HUES6 (cell line): ENCODE results near the gene SSTR4.

Experiments used
- H3K27ac ChIP-seq: 2 replicates; pipeline ENCODE4 v1.7.0; 2013; ENCODE audit warnings: low read depth, mild to moderate bottlenecking, low read length, inconsistent platforms
- H3K27me3 ChIP-seq: 2 replicates; pipeline ENCODE4 v1.6.1; 2013; ENCODE audit warnings: low read length; ENCODE audit not compliant: control insufficient read depth, insufficient read depth
- H3K36me3 ChIP-seq: 2 replicates; pipeline ENCODE4 v1.6.1; 2013; ENCODE audit warnings: low read length; ENCODE audit not compliant: control insufficient read depth, insufficient read depth
- H3K4me1 ChIP-seq: 2 replicates; pipeline ENCODE4 v1.6.1; 2013; ENCODE audit warnings: low read length; ENCODE audit not compliant: control insufficient read depth, insufficient read depth
- H3K4me3 ChIP-seq: 2 replicates; pipeline ENCODE4 v1.5.1; 2013; ENCODE audit warnings: low read depth, low read length
- H3K9ac ChIP-seq: one replicate; pipeline ENCODE4 v1.6.1; 2013; ENCODE audit warnings: mild to moderate bottlenecking, low read length
- H3K9me3 ChIP-seq: 2 replicates; pipeline ENCODE4 v1.6.1; 2013; ENCODE audit warnings: low read depth, low read length; ENCODE audit not compliant: control insufficient read depth, insufficient read depth

Gene SSTR4

DNA sequence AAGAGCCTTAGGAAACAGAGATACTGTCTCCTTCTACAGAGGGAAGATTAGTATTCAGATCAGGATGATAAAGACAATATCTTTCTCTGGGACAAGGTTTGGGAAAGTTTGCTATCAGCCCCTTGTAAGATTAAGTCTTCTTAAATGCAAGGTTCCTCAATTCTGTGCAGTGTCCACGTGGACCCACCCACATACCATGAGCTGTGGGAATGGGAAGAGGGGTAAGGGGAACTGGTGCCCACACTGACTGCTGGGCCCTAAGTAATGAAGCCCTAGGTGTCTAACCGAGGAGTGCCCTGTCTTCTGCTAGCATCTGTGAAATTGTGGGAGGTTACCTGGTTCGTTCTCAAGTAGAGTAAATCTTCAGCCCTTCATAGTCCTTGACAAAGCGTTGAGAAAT is 5.8 kb upstream of the SSTR4 start:
- Histone ChIP-seq H3K9ac (no peak overlapping the region), H3K36me3 (no peaks in the 10 kb centered on the region), H3K4me1 (peaks cover 3% of the 10 kb centered on the region; the same call in 1 of the 2 replicates), H3K9me3 (no peaks in the 10 kb centered on the region), H3K27me3 (peaks cover 32% of the 10 kb centered on the region), H3K27ac (no peak overlapping the region), H3K4me3 (no peak overlapping the region)

GRCh38 chr20:23031346-23031745 is 3.8 kb upstream of the SSTR4 start:
- H3K27ac ChIP-seq, result no peak overlapping the region
- H3K9ac ChIP-seq, result no peak overlapping the region
- 0 out of 2 replicates have a peak, but pooled peaks cover 2% of the 10 kb centered on the region for H3K4me1 ChIP-seq
- no peaks in the 10 kb centered on the region for H3K36me3 ChIP-seq
- H3K27me3 ChIP-seq, result peaks cover 52% of the 10 kb centered on the region
- no peak overlapping the region for H3K4me3 ChIP-seq
- H3K9me3 ChIP-seq, result no peaks in the 10 kb centered on the region

DNA sequence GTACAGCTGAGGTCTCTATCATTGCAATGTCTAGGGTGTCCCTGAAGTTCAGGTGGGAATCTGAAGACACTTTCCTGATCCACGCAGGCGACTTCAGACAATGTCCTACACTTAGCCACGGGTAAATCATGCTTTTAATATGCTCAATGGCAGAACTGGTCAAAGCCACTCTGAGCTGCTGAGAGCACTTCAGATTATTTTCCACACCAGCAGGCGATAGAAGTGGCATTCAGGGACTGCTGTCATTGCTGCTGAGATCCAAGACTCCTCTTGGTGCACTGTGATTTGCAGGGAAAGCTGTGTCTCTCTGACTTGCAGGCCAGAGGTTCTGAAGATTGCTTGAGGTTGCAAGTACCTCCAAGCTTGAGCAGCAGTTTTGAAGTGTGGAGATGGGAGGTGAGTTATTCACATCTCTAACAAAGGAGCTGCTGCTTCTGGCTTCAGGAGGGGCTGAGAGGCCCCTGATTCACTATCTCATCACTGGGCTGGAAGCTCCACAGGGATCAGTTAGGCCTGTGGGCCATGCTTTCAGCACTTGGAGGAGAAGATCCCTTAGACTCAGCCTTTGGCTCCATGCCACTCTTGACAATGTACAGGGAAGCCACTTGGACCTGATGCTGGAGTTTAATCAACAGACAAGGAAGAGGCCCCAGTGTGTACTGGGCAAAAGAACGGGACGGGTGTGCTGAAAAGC is 2.9 kb upstream of the SSTR4 start:
- Histone ChIP-seq H3K27ac (no peak overlapping the region), H3K4me1 (0 out of 2 replicates have a peak, but pooled peaks cover 2% of the 10 kb centered on the region), H3K27me3 (peaks cover 61% of the 10 kb centered on the region), H3K36me3 (no peaks in the 10 kb centered on the region), H3K9ac (no peak overlapping the region), H3K9me3 (no peaks in the 10 kb centered on the region), H3K4me3 (no peak overlapping the region)

GRCh38 chr20:23032750-23033078 is 2.4 kb upstream of the SSTR4 start:
- H3K36me3 ChIP-seq, result no peaks in the 10 kb centered on the region
- no peak overlapping the region for H3K4me3 ChIP-seq
- H3K27ac ChIP-seq, result no peak overlapping the region
- H3K27me3 ChIP-seq, result peaks cover 63% of the 10 kb centered on the region
- no peak overlapping the region for H3K9ac ChIP-seq
- 0 out of 2 replicates have a peak, but pooled peaks cover 2% of the 10 kb centered on the region for H3K4me1 ChIP-seq
- H3K9me3 ChIP-seq, result no peaks in the 10 kb centered on the region

DNA sequence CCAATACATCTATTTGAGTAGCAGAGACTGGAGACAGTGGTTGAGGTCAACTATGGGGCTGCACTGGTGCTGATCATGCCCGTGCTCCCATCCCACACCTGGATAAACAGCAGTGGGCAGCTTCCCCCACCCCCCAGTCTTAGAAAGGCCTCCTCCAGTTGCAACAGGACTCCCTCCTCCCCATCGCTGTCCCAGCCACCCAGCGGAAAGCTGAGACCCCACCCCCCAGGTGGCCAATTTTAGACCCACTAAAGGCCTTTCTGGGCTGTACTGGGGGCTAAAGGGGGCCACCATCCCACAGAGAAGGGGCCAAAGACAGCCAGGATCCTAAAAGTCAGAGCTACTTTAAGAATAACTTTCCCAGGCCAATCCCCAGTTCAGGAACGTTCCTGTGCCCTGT is 1.2 kb upstream of the SSTR4 start:
- H3K4me1 ChIP-seq, result 0 out of 2 replicates have a peak, but pooled peaks cover 2% of the 10 kb centered on the region
- no peak overlapping the region for H3K4me3 ChIP-seq
- H3K27ac ChIP-seq, result no peak overlapping the region
- peaks cover 75% of the 10 kb centered on the region for H3K27me3 ChIP-seq
- H3K9ac ChIP-seq, result no peak overlapping the region
- H3K9me3 ChIP-seq, result no peaks in the 10 kb centered on the region
- no peaks in the 10 kb centered on the region for H3K36me3 ChIP-seq

GRCh38 chr20:23035731-23036130 is 619 bp downstream of the SSTR4 start:
- Histone ChIP-seq H3K27ac (no peak overlapping the region), H3K9ac (no peak overlapping the region), H3K9me3 (no peaks in the 10 kb centered on the region), H3K27me3 (peaks cover 91% of the 10 kb centered on the region), H3K36me3 (no peaks in the 10 kb centered on the region), H3K4me3 (peak overlapping the region; percentile 51), H3K4me1 (0 out of 2 replicates have a peak, but pooled peaks cover 2% of the 10 kb centered on the region)

- no peak overlapping the region for H3K27ac ChIP-seq
- peaks cover 3% of the 10 kb centered on the region; the same call in 1 of the 2 replicates for H3K4me1 ChIP-seq
- H3K9me3 ChIP-seq, result no peaks in the 10 kb centered on the region
- H3K27me3 ChIP-seq, result peaks cover 94% of the 10 kb centered on the region
- H3K4me3 ChIP-seq, result no peak overlapping the region
- no peaks in the 10 kb centered on the region for H3K36me3 ChIP-seq
- no peak overlapping the region for H3K9ac ChIP-seq
Measured at GRCh38 chr20:23036371-23036770, 1.3 kb downstream of the SSTR4 start.

- Histone ChIP-seq H3K27me3 (peaks cover 96% of the 10 kb centered on the region), H3K36me3 (no peaks in the 10 kb centered on the region), H3K9ac (no peak overlapping the region), H3K4me1 (peaks cover 10% of the 10 kb centered on the region; the same call in 1 of the 2 replicates), H3K9me3 (no peaks in the 10 kb centered on the region), H3K27ac (no peak overlapping the region), H3K4me3 (no peak overlapping the region)
Measured at GRCh38 chr20:23037017-23037481, 1.9 kb downstream of the SSTR4 start.

- Histone ChIP-seq H3K27me3 (peaks cover 92% of the 10 kb centered on the region), H3K9ac (no peak overlapping the region), H3K4me1 (peaks cover 21% of the 10 kb centered on the region), H3K36me3 (no peaks in the 10 kb centered on the region), H3K9me3 (no peaks in the 10 kb centered on the region), H3K27ac (no peak overlapping the region), H3K4me3 (no peak overlapping the region)
Measured at GRCh38 chr20:23039136-23039875, 4.2 kb downstream of the SSTR4 start.

DNA sequence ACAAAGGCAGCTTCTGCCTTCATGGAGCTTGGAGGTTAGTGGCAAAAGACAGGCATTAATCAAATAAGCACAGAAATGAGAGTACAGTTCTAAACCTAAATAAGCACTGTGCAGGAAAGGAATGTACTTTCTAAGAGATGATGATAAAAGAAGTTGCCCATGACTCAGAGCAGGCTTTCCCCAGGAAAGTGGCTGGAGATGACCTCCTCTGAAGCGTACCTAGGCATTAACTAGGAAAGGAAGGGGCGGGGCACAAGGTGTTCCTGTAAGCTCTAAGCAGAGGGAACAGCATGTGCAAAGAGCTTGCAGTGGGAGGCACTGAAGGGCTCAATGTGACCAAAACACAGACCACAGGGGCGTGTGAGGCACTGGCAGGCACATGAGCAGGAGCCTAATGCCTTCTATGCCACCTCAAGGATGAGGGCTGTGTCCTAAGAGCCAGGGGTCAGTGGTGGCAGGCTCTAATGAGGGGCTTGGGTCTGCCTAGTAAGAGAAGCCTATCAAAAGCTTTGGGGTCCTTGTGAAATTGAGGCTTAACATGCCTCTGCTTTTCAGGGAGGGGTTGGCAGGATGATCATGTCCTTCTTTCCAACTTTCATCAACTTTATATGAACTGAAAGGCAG is 4.9 kb downstream of the SSTR4 start:
- no peaks in the 10 kb centered on the region for H3K36me3 ChIP-seq
- H3K27ac ChIP-seq, result no peak overlapping the region
- H3K27me3 ChIP-seq, result peaks cover 89% of the 10 kb centered on the region
- no peak overlapping the region for H3K4me3 ChIP-seq
- H3K9me3 ChIP-seq, result no peaks in the 10 kb centered on the region
- peaks cover 21% of the 10 kb centered on the region for H3K4me1 ChIP-seq
- H3K9ac ChIP-seq, result no peak overlapping the region

DNA sequence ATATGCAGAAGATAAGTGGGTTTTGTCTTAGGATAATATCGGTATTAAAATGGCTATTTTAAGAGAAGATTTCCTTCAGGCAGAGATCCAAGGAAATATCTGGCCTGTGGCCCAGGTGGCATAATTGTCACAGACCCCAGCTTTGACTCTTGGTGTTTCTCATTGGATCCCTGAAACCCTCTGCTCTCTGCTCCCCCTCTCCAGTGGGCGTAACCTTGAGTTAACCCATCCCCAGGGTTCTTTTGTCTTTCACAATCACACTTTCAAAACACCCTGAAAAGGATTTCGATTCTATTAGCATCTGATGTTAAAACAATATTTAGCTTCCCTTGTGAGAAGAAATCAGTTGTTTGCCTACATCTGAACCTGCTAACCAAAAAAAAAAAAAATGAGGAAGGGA is 7.2 kb downstream of the SSTR4 start:
- Histone ChIP-seq H3K9ac (no peak overlapping the region), H3K27me3 (peaks cover 87% of the 10 kb centered on the region), H3K4me3 (no peak overlapping the region)

More for the DNA sequence above, 7.2 kb downstream of the SSTR4 start:
- H3K9me3 ChIP-seq, result no peaks in the 10 kb centered on the region
- no peaks in the 10 kb centered on the region for H3K36me3 ChIP-seq
- peaks cover 19% of the 10 kb centered on the region for H3K4me1 ChIP-seq
- no peak overlapping the region for H3K27ac ChIP-seq
